ENCODE measurements around the gene TRNT1. TPM values are rescaled to one million over a fixed set of nuclear protein-coding genes. Genes with fewer than 3 reads are reported as not detected.

Gene TRNT1
- total and polyA plus RNA-seq, 2 of the 8 experiments (the other 6 are each of a cell fraction or from before 2014, with no cell fraction given), result 7.2 to 33.1 TPM

DNA sequence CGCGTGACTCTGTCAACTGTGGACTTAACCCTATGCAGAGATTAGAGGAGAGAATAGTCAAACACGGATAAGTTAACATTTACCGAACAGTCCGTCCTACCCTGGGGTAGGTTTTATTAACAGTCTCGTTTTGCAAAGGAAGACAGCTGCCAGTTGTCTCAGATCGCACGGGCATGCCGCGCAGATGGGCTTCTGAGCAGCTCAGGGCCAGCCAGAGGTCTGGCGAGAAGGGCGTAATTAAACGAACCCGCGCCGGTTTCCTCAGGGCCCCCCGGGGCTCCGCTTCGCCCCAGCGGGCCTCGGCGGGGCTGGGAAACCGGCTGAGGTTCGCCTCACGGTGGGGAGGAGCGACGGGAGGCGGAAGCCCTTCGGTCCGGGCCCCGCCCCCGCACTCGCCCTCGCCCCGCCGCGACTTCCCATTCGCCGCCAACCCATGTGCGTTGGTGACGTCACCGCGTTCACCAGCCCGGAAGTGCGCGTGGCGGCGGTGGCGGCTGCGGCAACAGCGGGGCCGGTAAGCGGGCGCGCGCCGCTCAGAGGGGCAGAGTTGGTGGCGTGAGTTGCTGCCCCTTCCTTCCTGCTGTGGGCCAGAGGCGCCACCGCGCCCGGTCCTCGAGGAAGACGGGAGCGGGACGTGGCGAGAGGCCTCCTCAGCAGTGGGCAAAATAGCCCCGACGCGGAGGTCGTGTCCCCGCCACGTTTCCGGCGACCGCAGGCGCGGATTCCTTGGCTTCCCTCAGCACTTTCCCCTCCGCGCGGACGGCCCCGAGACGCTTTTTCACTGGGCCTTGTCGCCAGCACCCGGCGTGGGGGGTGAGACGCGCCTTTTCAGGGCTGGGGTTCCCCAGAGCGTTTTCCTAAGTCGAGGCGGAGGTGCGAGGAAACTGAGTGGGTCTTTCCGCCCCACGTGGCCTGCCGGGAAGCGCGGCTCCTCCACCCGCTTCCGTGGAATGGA lies at the start of gene TRNT1 (continued):
- no peak for TF ChIP-seq BRCA1 (IDR thresholded peaks at IDR 0.05; ENCODE audit: low read depth, low read length)
- no peak for TF ChIP-seq EZH2 (IDR thresholded peaks at IDR 0.05; ENCODE audit: low read depth, low read length, severe bottlenecking)
- peak; percentile 90 for TF ChIP-seq KDM4A (IDR thresholded peaks at IDR 0.05; ENCODE audit: low read depth, low read length, severe bottlenecking)
- peak; percentile 92 for TF ChIP-seq JUND (IDR thresholded peaks at IDR 0.05; ENCODE audit: low read length)
- TF ChIP-seq SP4 (IDR thresholded peaks at IDR 0.05; ENCODE audit: low read length), result no peak
- TF ChIP-seq, protein P1, sequence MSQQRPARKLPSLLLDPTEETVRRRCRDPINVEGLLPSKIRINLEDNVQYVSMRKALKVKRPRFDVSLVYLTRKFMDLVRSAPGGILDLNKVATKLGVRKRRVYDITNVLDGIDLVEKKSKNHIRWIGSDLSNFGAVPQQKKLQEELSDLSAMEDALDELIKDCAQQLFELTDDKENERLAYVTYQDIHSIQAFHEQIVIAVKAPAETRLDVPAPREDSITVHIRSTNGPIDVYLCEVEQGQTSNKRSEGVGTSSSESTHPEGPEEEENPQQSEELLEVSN (IDR thresholded peaks at IDR 0.05), result peak; percentile 51
- TF ChIP-seq ZNF274 (IDR thresholded peaks at IDR 0.05; ENCODE audit: borderline replicate concordance, extremely low read depth, low read length), result no peak
- TF ChIP-seq, protein P2, sequence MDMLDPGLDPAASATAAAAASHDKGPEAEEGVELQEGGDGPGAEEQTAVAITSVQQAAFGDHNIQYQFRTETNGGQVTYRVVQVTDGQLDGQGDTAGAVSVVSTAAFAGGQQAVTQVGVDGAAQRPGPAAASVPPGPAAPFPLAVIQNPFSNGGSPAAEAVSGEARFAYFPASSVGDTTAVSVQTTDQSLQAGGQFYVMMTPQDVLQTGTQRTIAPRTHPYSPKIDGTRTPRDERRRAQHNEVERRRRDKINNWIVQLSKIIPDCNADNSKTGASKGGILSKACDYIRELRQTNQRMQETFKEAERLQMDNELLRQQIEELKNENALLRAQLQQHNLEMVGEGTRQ (IDR thresholded peaks at IDR 0.05; ENCODE audit: low read length), result no peak
- no peak for TF ChIP-seq CBX5 (IDR thresholded peaks at IDR 0.05; ENCODE audit: low read depth, low read length)
- TF ChIP-seq JUN (IDR thresholded peaks at IDR 0.05; ENCODE audit: low read depth, low read length), result no peak
- peak; percentile 91 for TF ChIP-seq TAF7 (optimal IDR thresholded peaks at IDR 0.05; ENCODE audit: borderline replicate concordance, low read depth, low read length)
- TF ChIP-seq RBBP5 (IDR thresholded peaks at IDR 0.05; ENCODE audit: borderline replicate concordance, low read depth, low read length), result peak; percentile 74; the same call in 1 of the 2 replicates
- TF ChIP-seq GABPA (IDR thresholded peaks at IDR 0.05; ENCODE audit: borderline replicate concordance, insufficient read depth, low read length), result no peak
- TF ChIP-seq CBX8 (IDR thresholded peaks at IDR 0.05; ENCODE audit: borderline replicate concordance, low read depth, low read length), result no peak
- no peak for TF ChIP-seq FOSL1 (IDR thresholded peaks at IDR 0.05; ENCODE audit: insufficient read depth, low read depth, low read length)
- TF ChIP-seq POLR2A (IDR thresholded peaks at IDR 0.05; ENCODE audit: control extremely low read depth in 1 of 2, low read depth in 2 of 2, low read length in 2 of 2), result peak in 1 of 2 experiments; percentile 88; a peak in 2 of 3 replicates
- TF ChIP-seq SAP30 (IDR thresholded peaks at IDR 0.05; ENCODE audit: insufficient read depth, insufficient replicate concordance, low read length), result no peak
- TF ChIP-seq YY1 (IDR thresholded peaks at IDR 0.05; ENCODE audit: low read depth, low read length), result no peak
- TF ChIP-seq RXRA (IDR thresholded peaks at IDR 0.05; ENCODE audit: insufficient read depth, low read depth, low read length), result no peak
- no peak for TF ChIP-seq BACH1 (IDR thresholded peaks at IDR 0.05; ENCODE audit: low read length)
- TF ChIP-seq HDAC6 (IDR thresholded peaks at IDR 0.05; ENCODE audit: low read depth, low read length), result no peak
